ENCODE results near the gene DUSP22.

DNA sequence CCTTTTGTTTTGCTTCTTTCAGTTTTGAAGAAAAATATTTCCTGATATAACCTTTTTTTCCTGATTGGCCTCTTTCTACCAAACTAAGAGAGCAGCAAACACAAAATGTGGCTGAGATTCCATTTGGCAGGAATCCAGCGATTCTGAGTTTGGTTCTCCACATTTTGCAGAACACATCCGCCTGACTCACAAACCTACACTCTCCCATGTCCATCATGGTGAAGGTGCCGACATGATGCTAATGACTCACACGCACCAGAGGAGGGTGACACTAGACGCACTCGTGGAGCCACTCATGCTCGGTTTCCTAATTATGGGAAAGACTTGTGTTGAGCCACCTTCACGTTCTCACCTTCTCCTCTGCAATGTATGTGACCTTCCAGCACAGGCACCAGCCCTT is 45.9 kb upstream of the DUSP22 start:
- TF ChIP-seq, protein P1, sequence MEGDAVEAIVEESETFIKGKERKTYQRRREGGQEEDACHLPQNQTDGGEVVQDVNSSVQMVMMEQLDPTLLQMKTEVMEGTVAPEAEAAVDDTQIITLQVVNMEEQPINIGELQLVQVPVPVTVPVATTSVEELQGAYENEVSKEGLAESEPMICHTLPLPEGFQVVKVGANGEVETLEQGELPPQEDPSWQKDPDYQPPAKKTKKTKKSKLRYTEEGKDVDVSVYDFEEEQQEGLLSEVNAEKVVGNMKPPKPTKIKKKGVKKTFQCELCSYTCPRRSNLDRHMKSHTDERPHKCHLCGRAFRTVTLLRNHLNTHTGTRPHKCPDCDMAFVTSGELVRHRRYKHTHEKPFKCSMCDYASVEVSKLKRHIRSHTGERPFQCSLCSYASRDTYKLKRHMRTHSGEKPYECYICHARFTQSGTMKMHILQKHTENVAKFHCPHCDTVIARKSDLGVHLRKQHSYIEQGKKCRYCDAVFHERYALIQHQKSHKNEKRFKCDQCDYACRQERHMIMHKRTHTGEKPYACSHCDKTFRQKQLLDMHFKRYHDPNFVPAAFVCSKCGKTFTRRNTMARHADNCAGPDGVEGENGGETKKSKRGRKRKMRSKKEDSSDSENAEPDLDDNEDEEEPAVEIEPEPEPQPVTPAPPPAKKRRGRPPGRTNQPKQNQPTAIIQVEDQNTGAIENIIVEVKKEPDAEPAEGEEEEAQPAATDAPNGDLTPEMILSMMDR (conservative IDR thresholded peaks at IDR 0.05 in 1 of 2, IDR thresholded peaks at IDR 0.05 in 1 of 2; ENCODE audit: low read depth in 1 of 2, low read length in 2 of 2): no peak
- TF ChIP-seq EZH2 (IDR thresholded peaks at IDR 0.05; ENCODE audit: low read length, missing control alignments): no peak
